ENCODE measurements around the gene PAM16. TPM values are rescaled to one million over a fixed set of nuclear protein-coding genes. Genes with fewer than 3 reads are reported as not detected.

Gene PAM16
- total RNA-seq, 3 donors from 2014 or later (not counting 1 experiment from before 2014, with no cell fraction given): 29.4 to 42.7 (median 39.0) TPM

DNA sequence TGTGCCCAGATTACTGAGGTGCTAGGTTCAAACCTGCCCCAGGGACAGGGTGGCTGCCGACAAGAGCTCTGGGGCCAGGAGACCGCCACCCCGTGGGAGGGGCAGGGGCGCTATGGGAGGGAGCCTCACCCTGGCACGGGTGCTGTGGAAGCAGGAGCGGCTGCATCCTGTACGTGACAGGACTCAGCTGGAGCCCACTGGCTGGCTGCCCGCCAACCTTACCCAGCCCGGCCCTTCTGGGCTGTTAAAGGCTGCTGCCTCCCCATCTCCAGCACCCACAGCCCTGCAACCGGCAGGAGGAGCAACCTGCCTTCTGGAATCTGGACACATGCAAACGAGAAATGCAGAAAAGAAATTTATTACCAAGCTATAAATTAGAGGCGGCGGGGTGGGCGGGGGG, 11.2 kb downstream of the PAM16 start:
- Histone ChIP-seq H3K9me3 (ENCODE audit: control insufficient read depth, insufficient read depth, low read length) (no peaks in the 10 kb centered on the region), H3K27ac (ENCODE audit: low read length) (no peak overlapping the region), H3K4me1 (ENCODE audit: control insufficient read depth, insufficient read depth, low read length) (no peaks in the 10 kb centered on the region), H3K27me3 (ENCODE audit: control insufficient read depth, insufficient read depth, low read length) (no peaks in the 10 kb centered on the region), H3K36me3 (ENCODE audit: control insufficient read depth, insufficient read depth, low read length) (peaks cover 24% of the 10 kb centered on the region), H3K4me3 (ENCODE audit: low read length) (no peak overlapping the region)
- Mint-ChIP-seq H3K27me3 (ENCODE audit: low read depth in 2 of 2) (no peaks in the 10 kb centered on the region), H3K27ac (no peak overlapping the region), H3K4me1 (peaks cover 0 to 5% of the 10 kb centered on the region in 2 donors), H3K4me3 (no peak overlapping the region), H3K36me3 (no peaks in the 10 kb centered on the region), H3K9me3 (no peaks in the 10 kb centered on the region)
- ATAC-seq (no peak), DNase-seq (no peak)
- WGBS (ENCODE audit: insufficient coverage): 75% methylated on average over 14 of the region's 14 CpGs
- intact Hi-C loops (cut with micrococcal nuclease): no loop called here
- TF ChIP-seq, protein P1, sequence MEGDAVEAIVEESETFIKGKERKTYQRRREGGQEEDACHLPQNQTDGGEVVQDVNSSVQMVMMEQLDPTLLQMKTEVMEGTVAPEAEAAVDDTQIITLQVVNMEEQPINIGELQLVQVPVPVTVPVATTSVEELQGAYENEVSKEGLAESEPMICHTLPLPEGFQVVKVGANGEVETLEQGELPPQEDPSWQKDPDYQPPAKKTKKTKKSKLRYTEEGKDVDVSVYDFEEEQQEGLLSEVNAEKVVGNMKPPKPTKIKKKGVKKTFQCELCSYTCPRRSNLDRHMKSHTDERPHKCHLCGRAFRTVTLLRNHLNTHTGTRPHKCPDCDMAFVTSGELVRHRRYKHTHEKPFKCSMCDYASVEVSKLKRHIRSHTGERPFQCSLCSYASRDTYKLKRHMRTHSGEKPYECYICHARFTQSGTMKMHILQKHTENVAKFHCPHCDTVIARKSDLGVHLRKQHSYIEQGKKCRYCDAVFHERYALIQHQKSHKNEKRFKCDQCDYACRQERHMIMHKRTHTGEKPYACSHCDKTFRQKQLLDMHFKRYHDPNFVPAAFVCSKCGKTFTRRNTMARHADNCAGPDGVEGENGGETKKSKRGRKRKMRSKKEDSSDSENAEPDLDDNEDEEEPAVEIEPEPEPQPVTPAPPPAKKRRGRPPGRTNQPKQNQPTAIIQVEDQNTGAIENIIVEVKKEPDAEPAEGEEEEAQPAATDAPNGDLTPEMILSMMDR (IDR thresholded peaks at IDR 0.05): no peak

DNA sequence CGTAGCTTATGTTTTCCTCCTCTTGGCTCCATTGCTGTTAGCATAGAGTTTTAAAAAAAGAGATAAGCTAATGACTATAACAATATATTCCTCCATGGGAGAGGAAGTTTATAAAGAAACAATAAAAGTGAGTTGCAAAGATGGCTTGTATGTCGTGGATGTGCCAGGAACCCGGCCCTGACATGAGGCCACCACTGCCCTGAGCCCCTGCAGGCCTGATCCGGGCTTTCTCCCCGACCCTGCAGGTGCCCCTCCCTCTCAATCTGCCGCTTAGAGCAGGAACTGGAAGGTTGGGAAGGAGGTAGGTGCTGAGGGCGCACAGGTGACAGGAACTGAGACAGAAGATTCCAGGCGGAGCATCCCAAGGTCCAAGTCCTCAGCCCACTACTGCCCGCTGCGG, 11.7 kb downstream of the PAM16 start:
- DNase-seq (no peak), ATAC-seq (no peak)
- no peak overlapping the region for H3K27ac ChIP-seq (ENCODE audit: low read length)
- Mint-ChIP-seq H3K27ac (no peak overlapping the region), H3K36me3 (no peaks in the 10 kb centered on the region), H3K9me3 (no peaks in the 10 kb centered on the region), H3K4me3 (no peak overlapping the region), H3K27me3 (ENCODE audit: low read depth in 2 of 2) (no peaks in the 10 kb centered on the region), H3K4me1 (peaks cover 0 to 5% of the 10 kb centered on the region in 2 donors)
- peaks cover 24% of the 10 kb centered on the region for H3K36me3 ChIP-seq (ENCODE audit: control insufficient read depth, insufficient read depth, low read length)
- intact Hi-C loops (cut with micrococcal nuclease): no loop called here
- no peak overlapping the region for H3K4me3 ChIP-seq (ENCODE audit: low read length)
- no peaks in the 10 kb centered on the region for H3K9me3 ChIP-seq (ENCODE audit: control insufficient read depth, insufficient read depth, low read length)
- H3K4me1 ChIP-seq (ENCODE audit: control insufficient read depth, insufficient read depth, low read length): no peaks in the 10 kb centered on the region
- 95% methylated on average over 10 of the region's 10 CpGs for WGBS (ENCODE audit: insufficient coverage)
- no peaks in the 10 kb centered on the region for H3K27me3 ChIP-seq (ENCODE audit: control insufficient read depth, insufficient read depth, low read length)
- TF ChIP-seq, protein P1 (IDR thresholded peaks at IDR 0.05): no peak

DNA sequence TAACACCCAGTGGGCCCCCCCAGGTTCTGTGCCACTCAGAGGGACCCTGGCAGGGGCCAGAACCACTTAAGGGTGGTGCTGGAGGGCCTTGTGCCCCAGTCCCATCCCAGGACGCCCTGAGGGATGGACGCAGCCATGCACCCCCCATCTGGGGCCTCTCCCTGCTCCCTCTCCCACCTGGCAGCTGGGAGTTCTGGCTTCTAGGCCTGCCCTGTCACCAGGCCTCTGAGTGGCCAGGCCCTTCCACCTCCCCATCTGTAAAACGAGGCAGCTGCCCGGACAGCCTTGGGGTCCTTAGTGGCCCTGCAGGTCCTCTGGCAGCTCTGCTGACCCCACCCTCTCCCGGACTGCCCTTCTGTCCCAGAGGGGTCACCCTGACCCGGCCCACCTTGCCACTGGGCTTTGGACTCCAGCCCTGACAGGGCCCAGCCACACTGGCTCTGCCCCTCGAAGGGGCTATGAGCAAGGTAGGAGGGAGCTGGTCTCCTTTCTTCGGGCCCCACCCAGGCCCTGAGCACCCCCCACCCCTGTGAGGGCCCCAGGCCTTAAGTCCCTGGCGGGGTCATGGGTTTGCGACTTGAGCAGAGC, 12.3 kb downstream of the PAM16 start:
- TF ChIP-seq, protein P1 (IDR thresholded peaks at IDR 0.05): no peak
- no peaks in the 10 kb centered on the region for H3K27me3 Mint-ChIP-seq (ENCODE audit: low read depth in 2 of 2)
- no peaks in the 10 kb centered on the region for H3K27me3 ChIP-seq (ENCODE audit: control insufficient read depth, insufficient read depth, low read length)
- peaks cover 0 to 3% of the 10 kb centered on the region in 2 donors for H3K4me1 Mint-ChIP-seq
- no peak overlapping the region for H3K27ac ChIP-seq (ENCODE audit: low read length)
- H3K4me1 ChIP-seq (ENCODE audit: control insufficient read depth, insufficient read depth, low read length): no peaks in the 10 kb centered on the region
- no peak overlapping the region for H3K27ac Mint-ChIP-seq
- intact Hi-C loops (cut with micrococcal nuclease): no loop called here
- no peaks in the 10 kb centered on the region for H3K36me3 Mint-ChIP-seq
- H3K4me3 ChIP-seq (ENCODE audit: low read length): no peak overlapping the region
- no peak overlapping the region for H3K4me3 Mint-ChIP-seq
- no peaks in the 10 kb centered on the region for H3K9me3 ChIP-seq (ENCODE audit: control insufficient read depth, insufficient read depth, low read length)
- no peaks in the 10 kb centered on the region for H3K9me3 Mint-ChIP-seq
- no peak for ATAC-seq
- 97% methylated on average over 10 of the region's 10 CpGs for WGBS (ENCODE audit: insufficient coverage)
- DNase-seq: no peak
- peaks cover 24% of the 10 kb centered on the region for H3K36me3 ChIP-seq (ENCODE audit: control insufficient read depth, insufficient read depth, low read length)

DNA sequence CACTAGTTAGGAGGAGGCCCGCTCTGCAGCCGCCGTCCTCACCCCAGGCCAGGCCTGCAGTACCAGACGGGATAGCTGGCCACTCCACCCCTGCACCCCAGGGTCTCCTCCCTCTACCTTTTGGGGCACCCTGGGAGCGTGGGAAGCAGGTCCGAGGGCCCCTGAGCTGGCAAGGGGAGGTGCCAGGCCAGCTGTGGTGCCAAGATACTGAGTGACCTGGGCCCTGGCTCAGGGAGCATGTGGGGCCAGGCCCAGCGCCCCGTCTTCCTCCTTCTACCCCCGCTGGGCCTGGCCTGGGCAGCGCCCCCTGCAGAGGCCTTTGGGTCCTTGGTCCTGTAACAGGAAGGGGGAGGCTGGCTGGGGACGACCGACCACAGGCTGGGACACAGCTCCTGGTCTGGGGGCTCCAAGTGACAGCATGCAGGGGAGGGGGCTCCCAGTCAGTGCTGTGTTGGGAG, 13.0 kb downstream of the PAM16 start:
- no peaks in the 10 kb centered on the region for H3K9me3 Mint-ChIP-seq

More for the DNA sequence above, 13.0 kb downstream of the PAM16 start:
- WGBS (ENCODE audit: insufficient coverage): 94% methylated on average over 12 of the region's 12 CpGs
- Histone ChIP-seq H3K4me1 (ENCODE audit: control insufficient read depth, insufficient read depth, low read length) (no peaks in the 10 kb centered on the region), H3K36me3 (ENCODE audit: control insufficient read depth, insufficient read depth, low read length) (peaks cover 24% of the 10 kb centered on the region), H3K9me3 (ENCODE audit: control insufficient read depth, insufficient read depth, low read length) (no peaks in the 10 kb centered on the region), H3K4me3 (ENCODE audit: low read length) (no peak overlapping the region), H3K27ac (ENCODE audit: low read length) (no peak overlapping the region), H3K27me3 (ENCODE audit: control insufficient read depth, insufficient read depth, low read length) (no peaks in the 10 kb centered on the region)
- ATAC-seq: no peak
- H3K27me3 Mint-ChIP-seq (ENCODE audit: low read depth in 2 of 2): no peaks in the 10 kb centered on the region
- H3K4me1 Mint-ChIP-seq: no peaks in the 10 kb centered on the region
- TF ChIP-seq, protein P1 (IDR thresholded peaks at IDR 0.05): no peak
- no peak for DNase-seq
- no peaks in the 10 kb centered on the region for H3K36me3 Mint-ChIP-seq
- no peak overlapping the region for H3K4me3 Mint-ChIP-seq
- H3K27ac Mint-ChIP-seq: no peak overlapping the region
- intact Hi-C loops (cut with micrococcal nuclease): no loop called here
